HepG2 (cell line): ENCODE measurements around the gene UAP1L1. TPM values are rescaled to one million over a fixed set of nuclear protein-coding genes. Genes with fewer than 3 reads are reported as not detected.

Experiments used
- HIC2 ChIP-seq: sonication (generic); formaldehyde crosslinking; IDR thresholded peaks from 2 replicates; pipeline ENCODE4 v1.9.0; 2022; ENCODE audit warnings: low read depth, missing genetic modification reagents
- HINFP ChIP-seq: sonication (generic); formaldehyde crosslinking; IDR thresholded peaks from 2 replicates; pipeline ENCODE4 v1.4.0; 2020; ENCODE audit warnings: low read depth, mild to moderate bottlenecking, missing genetic modification reagents
- NR0B2 ChIP-seq: sonication (generic); formaldehyde crosslinking; IDR thresholded peaks from 2 replicates; pipeline ENCODE4 v1.4.0; 2020; ENCODE audit warnings: mild to moderate bottlenecking, missing genetic modification reagents
- POLR2AphosphoS5 ChIP-seq: IDR thresholded peaks from 2 replicates; pipeline ENCODE4 v1.6.1; 2012; ENCODE audit warnings: low read depth, low read length
- PRPF4 ChIP-seq: fragments of 200-400 bp; formaldehyde crosslinking; IDR thresholded peaks from 2 replicates; pipeline ENCODE4 v1.6.1; 2016; ENCODE audit warnings: low read length, low read depth; ENCODE audit not compliant: poor library complexity, severe bottlenecking
- RBM22 ChIP-seq: fragments of 200-400 bp; formaldehyde crosslinking; optimal IDR thresholded peaks from 2 replicates; pipeline ENCODE3; 2017; ENCODE audit warnings: mild to moderate bottlenecking, low read length, moderate library complexity
- REST ChIP-seq, 2 experiments: IDR thresholded peaks; 2 replicates each; pipeline ENCODE4 v1.6.1; 2011 to 2012; ENCODE audit warnings: low read length in 2 of 2, borderline replicate concordance in 1 of 2, low read depth in 1 of 2, mild to moderate bottlenecking in 1 of 2, moderate library complexity in 1 of 2
- SAP130 ChIP-seq: IDR thresholded peaks from 2 replicates; pipeline ENCODE4 v1.6.1; 2016; ENCODE audit warnings: low read depth
- SIN3B ChIP-seq: fragments of 150-350 bp; IDR thresholded peaks from 2 replicates; pipeline ENCODE4 v1.6.1; 2014; ENCODE audit warnings: low read length
- TBP ChIP-seq: sonication (generic); formaldehyde crosslinking; IDR thresholded peaks from 2 replicates; pipeline ENCODE4 v1.5.0; 2020; ENCODE audit warnings: missing genetic modification reagents
- THYN1 ChIP-seq: sonication (generic); formaldehyde crosslinking; IDR thresholded peaks from 2 replicates; pipeline ENCODE4 v1.8.1; 2023; ENCODE audit warnings: low read depth, mild to moderate bottlenecking, moderate library complexity, missing genetic modification reagents, borderline replicate concordance
- YY1 ChIP-seq: IDR thresholded peaks from 2 replicates; pipeline ENCODE4 v1.6.1; 2011; ENCODE audit warnings: low read length, low read depth, moderate library complexity, mild to moderate bottlenecking; ENCODE audit not compliant: insufficient read depth, insufficient replicate concordance
- ZFP1 ChIP-seq: IDR thresholded peaks from 2 replicates; pipeline ENCODE4 v1.6.1; 2016
- ZFX ChIP-seq: sonication (generic); formaldehyde crosslinking; IDR thresholded peaks from 2 replicates; pipeline ENCODE4 v1.4.0; 2020; ENCODE audit warnings: mild to moderate bottlenecking, low read depth, missing genetic modification reagents, moderate library complexity
- ZNF235 ChIP-seq: sonication (generic); formaldehyde crosslinking; IDR thresholded peaks from 2 replicates; pipeline ENCODE4 v1.8.1; 2023; ENCODE audit warnings: mild to moderate bottlenecking, missing genetic modification reagents, borderline replicate concordance
- ZNF337 ChIP-seq: sonication (generic); formaldehyde crosslinking; IDR thresholded peaks from 2 replicates; pipeline ENCODE4 v1.5.1; 2020; ENCODE audit warnings: missing genetic modification reagents, low read depth, mild to moderate bottlenecking, borderline replicate concordance
- ZNF414 ChIP-seq: sonication (generic); formaldehyde crosslinking; IDR thresholded peaks from 2 replicates; pipeline ENCODE4 v1.5.0; 2020; ENCODE audit warnings: missing genetic modification reagents
- ZNF501 ChIP-seq: sonication (generic); formaldehyde crosslinking; IDR thresholded peaks from 2 replicates; pipeline ENCODE4 v1.5.1; 2020; ENCODE audit warnings: mild to moderate bottlenecking, moderate library complexity, missing genetic modification reagents
- ZNF563 ChIP-seq: sonication (generic); formaldehyde crosslinking; IDR thresholded peaks from 2 replicates; pipeline ENCODE4 v1.8.0; 2022; ENCODE audit warnings: mild to moderate bottlenecking, moderate library complexity, missing genetic modification reagents
- ZNF761 ChIP-seq: sonication (generic); formaldehyde crosslinking; conservative IDR thresholded peaks from 2 replicates; pipeline ENCODE4 v1.4.0; 2020; ENCODE audit warnings: mild to moderate bottlenecking, missing genetic modification reagents
- ZSCAN31 ChIP-seq: sonication (generic); formaldehyde crosslinking; IDR thresholded peaks from 2 replicates; pipeline ENCODE4 v1.5.0; 2020; ENCODE audit warnings: low read depth, mild to moderate bottlenecking, missing genetic modification reagents
- polyA plus RNA-seq, 8 experiments: library from polyadenylated mRNA; depleted of rRNA in 3 of 8; stranded (reverse) in 7 of 8; unstranded in 1 of 8; fragments of >200 nt; fragmentation: Illumina TruSeq in 4 of 8; extraction: Trizol in 4 of 8; gene quantifications; 2 replicates each; pipeline versions ENCODE4 v1.2.1 to v1.2.3, GENCODE V29; 2011 to 2016; ENCODE audit warnings: low read depth in 4 of 8, missing spikeins in 1 of 8, mixed read lengths in 1 of 8; ENCODE audit not compliant: insufficient read depth in 1 of 8
- total RNA-seq, 5 experiments: library from RNA; depleted of rRNA; stranded (reverse); fragments of >200 nt; fragmentation: Illumina TruSeq; extraction: Trizol; gene quantifications; 2 replicates each; pipeline ENCODE4 v1.2.3, GENCODE V29; 2016; ENCODE audit warnings: low read depth in 1 of 5

UAP1L1 gene
- total and polyA plus RNA-seq, 2 of the 13 experiments (the other 11 are each of a cell fraction or from before 2014, with no cell fraction given): 5.4 to 6.4 TPM

GRCh38 chr9:137029058-137029936, 48.0 kb upstream of the UAP1L1 start (continued):
- TF ChIP-seq REST (IDR thresholded peaks at IDR 0.05; ENCODE audit: borderline replicate concordance in 1 of 2, low read depth in 1 of 2, low read length in 2 of 2) (no peak), ZNF414 (no peak), YY1 (peak; percentile 9), TBP (CRISPR knock-in tag) (no peak), ZSCAN31 (no peak), ZFP1 (CRISPR knock-in tag) (no peak), ZFX (CRISPR knock-in tag) (peak; percentile 39; the same call in 1 of the 2 replicates), SAP130 (CRISPR knock-in tag) (peak; percentile 50), RBM22 (no peak), ZNF337 (CRISPR knock-in tag) (no peak), HIC2 (CRISPR knock-in tag) (no peak), POLR2AphosphoS5 (no peak), HINFP (CRISPR knock-in tag) (no peak), NR0B2 (CRISPR knock-in tag) (no peak), SIN3B (no peak), ZNF235 (CRISPR knock-in tag) (no peak), THYN1 (CRISPR knock-in tag) (no peak), ZNF761 (no peak), ZNF501 (CRISPR knock-in tag) (peak; percentile 57; the same call in 1 of the 2 replicates), PRPF4 (no peak), ZNF563 (no peak)
